ENCODE measurements around the gene ITPKB. TPM values are rescaled to one million over a fixed set of nuclear protein-coding genes. Genes with fewer than 3 reads are reported as not detected.

Gene ITPKB
- total and polyA plus RNA-seq, 2 of the 13 experiments (the other 11 are each of a cell fraction or from before 2014, with no cell fraction given): not detected

DNA sequence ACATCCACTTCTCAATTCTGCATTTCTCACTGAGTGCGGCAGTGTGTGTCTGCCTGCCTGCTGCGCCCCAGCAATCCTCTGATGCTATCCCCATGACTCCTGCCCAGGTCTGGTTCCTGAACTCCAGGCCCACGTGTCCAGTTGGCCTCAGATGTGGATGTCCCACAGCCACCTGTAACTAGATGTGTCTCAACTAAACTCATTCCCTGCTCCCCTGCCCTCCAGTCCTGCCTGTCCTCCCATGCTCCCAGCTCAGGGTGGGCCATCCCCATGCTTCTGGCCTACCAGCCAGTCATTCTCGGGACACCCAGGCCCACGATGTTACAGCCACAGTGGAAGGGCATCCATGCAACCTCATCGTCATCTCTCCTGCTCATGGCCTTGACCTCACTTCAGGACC is 113.8 kb downstream of the ITPKB start:
- no peak overlapping the region for H3K4me2 ChIP-seq (ENCODE audit: low read depth, low read length)
- POLR2A ChIA-PET: no interaction called here
- no peak overlapping the region for H3K9ac ChIP-seq (ENCODE audit: insufficient read depth, low read depth, low read length)
- intact Hi-C loops (cut with micrococcal nuclease; ENCODE audit: unreplicated experiment): no loop called here
- H3K4me1 ChIP-seq (ENCODE audit: insufficient read depth, low read length): peaks cover 11% of the 10 kb centered on the region
- 19% methylated on average over 6 of the region's 6 CpGs for WGBS (ENCODE audit: low lambda C conversion rate)
- no peak for DNase-seq (ENCODE audit: low spot score)
- H2AFZ ChIP-seq (ENCODE audit: low read length): no peak overlapping the region
- BruUV-seq (replicated peaks): no TSS peak
- no peak overlapping the region for H3K27ac ChIP-seq (ENCODE audit: extremely low read length, insufficient read depth, low read length)
- no peaks in the 10 kb centered on the region for H3K79me2 ChIP-seq (ENCODE audit: insufficient read depth, low read length)
- no peaks in the 10 kb centered on the region for H3K36me3 ChIP-seq (replicated peaks in 1 of 2; ENCODE audit: control insufficient read depth in 1 of 2, insufficient read depth in 2 of 2, low read length in 2 of 2)
- TF ChIP-seq MEIS2 (CRISPR knock-in tag; IDR thresholded peaks at IDR 0.05): no peak
- no peak for TF ChIP-seq SUZ12 (IDR thresholded peaks at IDR 0.05; ENCODE audit: low read depth, low read length)
- no peaks in the 10 kb centered on the region; the same call in 1 of the 2 replicates for H3K9me3 ChIP-seq (ENCODE audit: low read length)
- in situ Hi-C loops (cut with HindIII; ENCODE audit: extremely low pct_ligation_motif_present, low pct_unique_long_range_greater_than_20kb): no loop called here
- peaks cover 0 to 22% of the 10 kb centered on the region in 2 experiments; a peak in 3 of 5 replicates for H3K27me3 ChIP-seq (ENCODE audit: control insufficient read depth in 1 of 2, insufficient read depth in 2 of 2, low read length in 2 of 2)
- no peaks in the 10 kb centered on the region for H4K20me1 ChIP-seq (ENCODE audit: insufficient read depth, low read length)
- ATAC-seq: no peak
- no peak overlapping the region for H3K4me3 ChIP-seq (replicated peaks in 1 of 3; ENCODE audit: insufficient read depth in 1 of 3, low read depth in 2 of 3, low read length in 3 of 3)
- CTCF ChIA-PET (ENCODE audit: low intra/inter-chr PET ratio, low total read pairs): no interaction called here
- no peak for FAIRE-seq

DNA sequence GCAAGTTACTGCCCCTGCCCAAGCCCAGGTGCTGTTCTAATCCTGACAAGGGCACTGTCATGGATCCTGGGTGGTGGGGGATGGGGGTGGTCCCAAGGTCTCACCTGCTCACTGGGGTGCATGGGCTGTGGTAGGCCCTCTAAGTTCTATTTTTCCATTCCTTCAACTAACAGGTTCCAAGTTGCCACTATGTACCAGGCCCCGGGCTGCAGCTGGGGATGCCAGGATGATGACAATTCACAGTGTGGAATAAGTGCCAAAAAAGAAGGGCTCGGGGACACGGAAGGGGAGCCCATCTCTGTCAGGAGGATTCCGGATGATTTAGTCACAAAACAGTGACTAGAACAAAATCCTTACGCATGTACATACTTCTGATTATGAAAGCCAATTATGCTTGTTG is 114.6 kb downstream of the ITPKB start:
- WGBS (ENCODE audit: low lambda C conversion rate): 20% methylated on average over 5 of the region's 5 CpGs
- H3K4me1 ChIP-seq (ENCODE audit: insufficient read depth, low read length): peaks cover 11% of the 10 kb centered on the region
- no peak overlapping the region for H3K27ac ChIP-seq (ENCODE audit: extremely low read length, insufficient read depth, low read length)
- CTCF ChIA-PET (ENCODE audit: low intra/inter-chr PET ratio, low total read pairs): no interaction called here
- H4K20me1 ChIP-seq (ENCODE audit: insufficient read depth, low read length): no peaks in the 10 kb centered on the region
- H3K79me2 ChIP-seq (ENCODE audit: insufficient read depth, low read length): no peaks in the 10 kb centered on the region
- TF ChIP-seq CEBPB (IDR thresholded peaks at IDR 0.05; ENCODE audit: borderline replicate concordance, low read depth, low read length) (no peak), ZNF143 (CRISPR knock-in tag; IDR thresholded peaks at IDR 0.05) (no peak), NR1H2 (CRISPR knock-in tag; IDR thresholded peaks at IDR 0.05; ENCODE audit: borderline replicate concordance, low read depth) (no peak), ZNF335 (CRISPR knock-in tag; IDR thresholded peaks at IDR 0.05) (no peak), ZNF260 (CRISPR knock-in tag; IDR thresholded peaks at IDR 0.05; ENCODE audit: borderline replicate concordance, low read depth) (no peak), RFX5 (IDR thresholded peaks at IDR 0.05; ENCODE audit: low read depth, low read length) (no peak), ARID5B (CRISPR knock-in tag; IDR thresholded peaks at IDR 0.05) (no peak), SAFB2 (CRISPR knock-in tag; IDR thresholded peaks at IDR 0.05; ENCODE audit: borderline replicate concordance, low read depth) (no peak), ERF (CRISPR knock-in tag; IDR thresholded peaks at IDR 0.05) (no peak)
- no peak for FAIRE-seq
- intact Hi-C loops (cut with micrococcal nuclease; ENCODE audit: unreplicated experiment) (no loop called here), in situ Hi-C loops (cut with HindIII; ENCODE audit: extremely low pct_ligation_motif_present, low pct_unique_long_range_greater_than_20kb) (no loop called here)
- H3K27me3 ChIP-seq (ENCODE audit: control insufficient read depth in 1 of 2, insufficient read depth in 2 of 2, low read length in 2 of 2): peaks cover 0 to 18% of the 10 kb centered on the region in 2 experiments; a peak in 3 of 5 replicates
- no peak for DNase-seq (ENCODE audit: low spot score)
- ATAC-seq: no peak
- no peaks in the 10 kb centered on the region for H3K36me3 ChIP-seq (replicated peaks in 1 of 2; ENCODE audit: control insufficient read depth in 1 of 2, insufficient read depth in 2 of 2, low read length in 2 of 2)
- H3K9ac ChIP-seq (ENCODE audit: insufficient read depth, low read depth, low read length): no peak overlapping the region
- no peak overlapping the region for H3K4me2 ChIP-seq (ENCODE audit: low read depth, low read length)
- BruUV-seq (replicated peaks): no TSS peak
- H3K9me3 ChIP-seq (ENCODE audit: low read length): no peaks in the 10 kb centered on the region; the same call in 1 of the 2 replicates
- POLR2A ChIA-PET: no interaction called here
- H3K4me3 ChIP-seq (replicated peaks in 1 of 3; ENCODE audit: insufficient read depth in 1 of 3, low read depth in 2 of 3, low read length in 3 of 3): no peak overlapping the region
- no peak overlapping the region for H2AFZ ChIP-seq (ENCODE audit: low read length)
